Measurements from ENCODE around the gene FRMPD2.
A peak's percentile ranks its signal among the peaks of the same experiment; 100 is the strongest.
"Not testable (repeated sequence)": the region's sequence is repeated elsewhere in the genome, so short reads cannot be mapped to it uniquely, and the experiment has no call there.

FRMPD2 gene

DNA sequence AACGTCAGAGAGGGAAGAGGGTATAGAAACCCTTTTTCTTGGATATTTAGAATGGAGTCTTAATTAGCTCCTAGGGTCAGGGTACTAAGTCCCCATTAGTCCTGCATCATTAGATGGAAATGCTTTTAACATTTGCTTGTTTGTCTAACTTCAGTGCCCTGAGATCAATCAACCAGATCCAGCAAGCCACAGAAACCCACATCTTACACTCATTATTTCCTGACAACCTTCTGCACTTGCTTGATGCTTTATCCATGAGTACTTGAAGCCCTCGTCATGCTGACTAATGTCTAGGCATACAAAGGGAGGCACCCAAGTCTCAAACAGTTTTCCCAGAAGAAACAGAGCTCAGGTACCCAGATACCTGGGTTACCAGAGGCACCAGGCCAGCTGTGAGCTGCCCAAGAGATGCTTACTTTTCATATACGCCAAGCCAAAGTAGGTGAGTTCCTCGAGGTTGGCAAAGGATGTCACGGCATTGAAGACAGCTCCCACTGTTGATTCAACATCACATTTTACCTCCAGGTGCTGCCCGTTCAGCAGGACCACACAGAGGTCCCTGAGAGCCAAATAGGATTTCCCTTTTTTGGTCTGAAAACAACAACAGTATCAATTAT is 42.7 kb downstream of the FRMPD2 start:
- DNase-seq (ENCODE audit: low spot score), result no peak

DNA sequence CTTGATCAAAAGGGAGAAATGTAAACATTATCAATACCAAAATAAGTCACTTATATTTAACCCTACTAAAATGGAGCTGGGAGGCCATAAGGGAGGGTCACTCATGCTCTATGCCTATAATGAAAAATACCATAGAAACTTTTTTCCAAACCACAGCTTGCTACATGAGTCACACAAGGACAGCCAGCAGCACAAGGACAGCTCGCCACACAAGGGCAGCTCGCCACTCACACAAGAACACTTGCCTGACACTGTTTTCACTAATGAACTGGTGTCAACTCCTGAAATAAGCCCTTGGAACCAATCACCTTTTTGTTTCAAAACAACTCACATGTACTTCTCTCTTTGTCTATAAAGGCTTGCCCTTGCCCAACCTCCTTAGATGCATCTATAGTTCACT is 43.3 kb downstream of the FRMPD2 start:
- no peak for DNase-seq (ENCODE audit: low spot score)

DNA sequence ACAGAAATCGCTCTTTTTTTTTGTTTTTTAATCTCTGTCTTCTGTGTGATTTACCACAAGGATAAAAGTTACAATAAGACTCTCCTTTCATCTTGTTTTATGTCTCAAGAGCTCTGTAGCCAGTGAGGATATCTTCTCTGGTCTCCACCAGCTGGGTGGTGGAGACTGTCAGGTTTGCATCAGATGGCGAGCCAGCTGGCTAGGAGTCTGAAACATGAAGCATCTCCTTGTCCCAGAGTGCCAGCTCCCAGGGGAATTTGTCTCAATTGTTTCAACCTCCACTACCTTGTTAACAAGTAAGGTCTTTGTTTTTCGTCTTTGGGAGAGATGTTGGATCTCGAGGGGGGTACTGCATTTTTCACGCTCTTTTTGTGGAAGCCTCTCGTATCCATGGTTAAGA is 47.3 kb downstream of the FRMPD2 start:
- no peak for DNase-seq (ENCODE audit: low spot score)

DNA sequence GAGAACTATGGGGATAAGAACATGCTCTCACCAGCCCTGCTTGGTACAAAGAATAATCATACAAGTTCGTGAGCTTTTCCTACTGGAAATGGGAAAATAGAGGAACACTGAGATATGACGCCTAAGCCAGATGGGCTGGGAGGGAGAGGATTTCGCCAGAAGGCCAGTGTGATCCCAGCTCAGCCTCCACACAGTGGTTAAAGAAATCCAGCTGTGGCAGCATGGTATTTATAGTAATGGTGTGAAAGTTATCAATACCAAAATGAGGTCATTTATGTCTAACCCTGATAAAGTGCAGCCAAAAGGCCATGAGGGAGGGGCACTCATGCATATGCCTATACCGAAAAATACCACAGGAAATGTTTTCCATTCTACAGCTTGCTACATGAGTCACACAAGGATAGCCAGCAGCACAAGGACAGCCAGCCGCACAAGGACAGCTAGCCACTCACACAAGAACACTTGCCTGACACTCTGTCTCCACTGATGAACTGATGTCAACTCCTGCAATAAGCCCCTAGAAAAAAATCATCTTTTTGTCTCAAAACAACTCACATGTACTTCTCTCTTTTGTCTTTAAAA is 49.4 kb downstream of the FRMPD2 start:
- no peak for DNase-seq (ENCODE audit: low spot score)

DNA sequence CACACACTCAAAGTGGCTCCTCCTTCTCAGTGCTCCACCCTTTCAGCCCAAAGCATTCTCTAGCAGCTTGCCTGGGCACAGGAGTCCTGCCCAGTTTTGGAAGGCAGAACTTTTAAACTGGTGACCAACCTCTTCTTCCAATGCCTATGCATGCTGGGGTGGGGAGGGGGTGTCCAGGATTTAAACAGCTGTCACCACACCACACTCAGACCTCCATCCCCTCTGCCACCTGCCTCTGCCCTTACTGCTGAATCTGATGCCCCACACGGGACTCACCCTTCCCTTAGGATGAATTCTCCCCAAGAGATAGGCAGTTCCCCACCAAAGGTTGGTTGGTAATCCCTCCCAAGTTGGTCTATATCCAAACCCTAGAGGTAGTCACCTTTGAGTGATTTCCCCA is 50.2 kb downstream of the FRMPD2 start:
- no peak for DNase-seq (ENCODE audit: low spot score)

DNA sequence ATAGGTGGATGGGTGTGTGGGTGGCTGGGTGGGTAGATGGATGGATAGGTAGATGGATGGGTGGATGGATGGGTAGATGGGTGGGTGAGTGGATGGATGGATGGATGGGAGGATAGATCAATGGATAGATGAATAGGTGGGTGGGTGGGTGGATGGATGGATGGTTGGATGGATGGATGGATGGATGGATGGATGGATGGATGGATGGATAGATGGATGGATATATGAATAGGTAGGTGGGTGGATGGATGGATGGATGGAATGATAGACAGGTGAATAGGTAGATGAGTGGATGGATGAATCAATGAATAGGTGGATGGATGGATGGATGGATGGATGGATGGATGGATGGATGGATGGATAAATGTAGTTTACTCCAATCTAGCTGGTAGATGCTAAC is 52.7 kb downstream of the FRMPD2 start:
- DNase-seq (ENCODE audit: low spot score), result no peak

DNA sequence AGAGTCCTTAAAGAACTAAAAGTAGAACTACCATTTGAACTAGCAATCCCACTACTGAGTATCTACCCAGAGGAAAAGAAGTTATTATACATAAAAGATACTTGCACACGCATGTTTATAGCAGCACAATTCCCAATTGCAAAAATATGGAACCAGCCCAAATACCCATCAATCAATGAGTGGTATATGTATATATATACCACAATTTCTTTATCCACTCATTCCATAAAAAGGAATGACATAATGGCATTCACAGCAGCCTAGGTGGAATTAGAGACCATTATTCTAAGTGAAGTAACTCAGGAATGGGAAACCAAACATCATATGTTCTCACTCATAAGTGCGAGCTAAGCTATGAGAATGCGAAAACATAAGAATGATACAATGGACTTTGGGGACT is 53.5 kb downstream of the FRMPD2 start:
- DNase-seq (ENCODE audit: low spot score), result not testable (repeated sequence)

DNA sequence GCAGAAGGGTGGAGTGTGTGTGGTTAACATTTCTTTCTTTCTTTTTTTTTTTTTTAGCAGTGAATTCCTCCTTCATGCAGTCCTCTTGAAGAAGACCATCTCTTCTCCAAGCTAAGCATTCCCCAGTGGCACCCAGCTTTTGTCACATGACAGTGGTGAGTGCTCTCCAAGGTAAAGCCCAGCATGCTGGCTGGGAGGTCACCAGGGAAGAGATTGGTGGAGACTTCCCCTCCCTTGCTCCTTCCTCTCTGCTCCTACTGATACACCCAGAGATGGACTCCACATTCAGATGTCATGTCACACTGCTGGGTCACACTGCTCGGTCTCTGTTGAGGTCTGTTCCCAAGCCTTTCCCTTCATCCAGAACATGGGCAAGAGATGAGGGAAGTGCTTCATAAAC is 55.3 kb downstream of the FRMPD2 start:
- no peak for DNase-seq (ENCODE audit: low spot score)

DNA sequence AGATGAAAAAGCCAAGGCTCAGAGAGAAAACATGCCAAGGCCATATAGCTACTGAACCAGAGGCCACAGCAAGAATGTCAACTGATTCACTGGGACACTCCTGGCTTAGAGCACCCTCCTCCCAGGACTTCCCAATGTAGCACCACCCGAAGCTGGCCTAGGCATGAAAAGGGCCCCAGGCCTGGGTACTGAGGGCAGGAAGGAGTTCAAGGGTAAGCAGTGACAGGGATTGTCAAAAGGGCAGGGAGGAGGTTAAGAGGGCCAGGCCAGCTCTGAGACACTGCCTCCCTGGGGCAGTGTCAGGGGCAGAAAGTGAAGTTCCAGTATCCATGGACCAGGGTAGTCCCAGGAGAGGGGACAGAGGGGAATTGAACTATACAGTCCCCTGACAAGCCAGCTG is 57.8 kb downstream of the FRMPD2 start:
- DNase-seq (ENCODE audit: low spot score), result no peak

DNA sequence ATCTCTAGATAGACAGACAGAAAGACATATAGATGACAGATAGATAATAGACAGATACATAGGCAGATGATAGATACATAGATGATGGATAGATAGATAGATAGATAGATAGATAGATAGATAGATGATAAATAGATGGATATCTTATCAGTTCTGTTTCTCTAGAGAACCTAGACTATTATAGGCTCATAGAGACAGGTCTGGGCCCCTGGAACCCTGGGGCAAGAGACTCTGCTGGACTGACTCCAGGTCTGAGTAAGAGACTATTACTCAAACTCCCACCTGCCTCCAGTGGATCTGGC is 58.3 kb downstream of the FRMPD2 start:
- no peak for DNase-seq (ENCODE audit: low spot score)

DNA sequence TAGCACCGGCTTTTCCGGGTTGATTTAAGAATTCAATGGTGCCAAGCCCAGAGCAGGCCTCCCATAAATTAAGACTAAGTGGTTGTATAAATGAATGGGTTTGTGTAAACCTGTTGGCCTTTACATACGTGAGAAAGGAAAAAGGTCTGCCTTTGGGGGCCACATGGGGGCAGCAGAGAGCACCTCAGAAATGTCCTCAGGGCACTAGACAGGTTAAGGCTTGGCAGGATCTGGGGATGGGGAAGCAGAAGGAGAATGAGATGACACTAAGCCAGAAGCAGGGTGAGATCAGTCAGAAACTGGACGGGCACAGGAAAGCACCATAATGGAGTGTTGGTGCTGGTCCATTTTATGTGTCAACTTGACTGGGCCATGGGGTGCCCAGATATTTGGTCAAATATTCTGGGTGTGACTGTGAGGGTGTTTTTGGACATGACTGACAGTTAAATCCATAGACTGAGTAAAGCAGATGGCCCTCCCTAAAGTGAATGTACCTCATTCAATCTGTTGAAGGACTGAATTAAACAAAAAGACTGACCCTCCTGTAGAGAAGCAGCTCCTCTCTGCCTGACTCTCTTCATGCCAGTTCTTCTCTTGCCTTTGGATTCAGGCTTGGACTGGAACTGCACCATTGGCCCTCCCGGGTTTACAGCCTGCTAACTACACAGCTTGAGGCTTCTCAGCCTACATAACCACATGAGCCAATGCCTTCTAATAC is 58.9 kb downstream of the FRMPD2 start:
- peak; percentile 47 for DNase-seq (ENCODE audit: low spot score)

DNA sequence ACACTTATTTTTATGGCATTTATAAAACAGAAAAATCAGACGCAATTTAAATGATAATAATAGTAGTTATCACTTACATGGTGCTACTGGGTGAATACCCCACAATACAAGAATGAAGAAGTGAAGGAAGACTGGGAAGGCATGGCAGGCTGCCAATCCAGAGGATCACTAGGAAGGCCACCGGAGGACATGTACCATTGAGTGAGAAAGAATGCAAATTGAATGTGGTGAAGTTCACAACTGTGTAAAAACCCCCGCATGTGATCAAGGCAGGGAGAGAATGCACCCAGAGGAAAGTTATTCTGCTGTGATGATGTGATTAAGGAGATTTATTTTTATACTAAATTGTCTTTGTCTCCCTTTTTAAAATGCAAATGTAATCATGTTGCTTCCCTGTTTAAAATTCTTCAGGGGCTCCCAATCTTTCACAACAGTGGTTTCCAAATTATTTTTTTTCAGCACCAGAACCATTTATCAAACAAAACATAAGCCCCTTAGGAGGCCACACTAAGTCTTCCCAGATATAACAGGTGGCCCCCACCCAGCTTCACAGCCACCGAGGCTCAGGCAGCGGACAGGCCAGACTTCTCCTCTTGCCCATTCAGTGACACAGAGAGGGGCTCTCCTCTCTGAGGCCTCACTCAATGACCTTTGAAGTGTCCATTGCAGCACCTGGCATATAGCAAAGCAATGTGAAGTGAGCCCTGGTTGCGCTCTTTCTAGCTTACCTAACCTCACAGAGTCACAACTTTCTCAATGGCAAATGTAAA is 59.6 kb downstream of the FRMPD2 start:
- DNase-seq (ENCODE audit: low spot score), result no peak

DNA sequence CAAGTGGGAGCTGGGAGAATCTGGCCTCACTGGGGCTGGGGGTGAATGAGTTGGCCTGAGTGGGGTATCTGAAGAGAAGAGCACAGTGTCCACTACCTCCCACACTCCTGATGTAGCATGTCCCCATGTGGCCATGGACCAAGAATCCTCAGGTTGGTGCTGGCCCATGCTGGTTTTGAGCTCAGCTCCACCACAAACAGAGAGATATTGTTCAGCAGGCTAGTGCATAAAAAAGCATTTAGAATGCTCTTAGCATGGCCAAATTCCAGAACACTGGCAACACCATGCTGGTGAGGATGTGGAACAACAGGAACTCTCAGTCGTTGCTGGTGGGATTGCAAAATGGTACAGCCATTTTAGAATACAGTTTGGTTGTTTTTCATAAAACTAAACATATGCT is 61.4 kb downstream of the FRMPD2 start:
- no peak for DNase-seq (ENCODE audit: low spot score)

DNA sequence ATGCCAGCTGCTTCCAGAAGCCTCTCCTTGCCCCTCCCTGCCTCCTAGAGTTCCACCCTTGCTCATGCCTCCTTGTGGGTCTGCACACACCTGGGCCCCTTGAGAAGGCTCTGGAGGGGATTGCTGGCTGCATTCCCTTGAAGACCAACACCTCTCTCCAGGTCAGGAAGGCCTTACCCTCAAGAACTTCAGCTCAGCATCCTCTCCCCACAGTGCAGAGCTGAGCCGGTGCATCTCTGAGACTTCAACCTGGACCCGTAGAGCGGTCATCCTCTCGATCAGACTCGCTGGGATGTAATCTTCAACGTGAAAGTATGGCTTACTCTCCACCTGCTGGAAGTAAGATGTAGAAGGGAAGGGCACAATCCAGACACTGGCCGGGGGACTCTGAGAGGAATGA is 62.7 kb downstream of the FRMPD2 start:
- no peak for DNase-seq (ENCODE audit: low spot score)

DNA sequence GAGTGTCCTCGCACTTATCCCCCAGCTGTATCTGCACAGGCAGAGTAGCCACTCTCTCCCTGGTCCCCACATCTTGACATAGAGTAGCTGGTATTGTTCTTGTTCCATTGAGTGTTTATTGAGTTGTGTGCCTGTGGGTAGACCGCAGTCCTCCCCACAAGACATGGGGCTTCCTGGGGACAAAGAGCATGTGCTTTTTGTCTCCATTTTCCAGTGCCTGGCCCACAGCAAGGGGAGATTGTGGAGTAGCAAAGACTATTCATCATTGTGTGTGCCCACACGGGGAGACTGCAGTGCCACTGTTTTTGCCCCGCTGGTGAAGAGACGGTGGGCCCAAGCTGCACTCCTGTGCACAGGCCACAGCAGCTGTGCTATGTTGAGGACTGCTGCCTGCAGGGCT is 63.5 kb downstream of the FRMPD2 start:
- DNase-seq (ENCODE audit: low spot score), result no peak

DNA sequence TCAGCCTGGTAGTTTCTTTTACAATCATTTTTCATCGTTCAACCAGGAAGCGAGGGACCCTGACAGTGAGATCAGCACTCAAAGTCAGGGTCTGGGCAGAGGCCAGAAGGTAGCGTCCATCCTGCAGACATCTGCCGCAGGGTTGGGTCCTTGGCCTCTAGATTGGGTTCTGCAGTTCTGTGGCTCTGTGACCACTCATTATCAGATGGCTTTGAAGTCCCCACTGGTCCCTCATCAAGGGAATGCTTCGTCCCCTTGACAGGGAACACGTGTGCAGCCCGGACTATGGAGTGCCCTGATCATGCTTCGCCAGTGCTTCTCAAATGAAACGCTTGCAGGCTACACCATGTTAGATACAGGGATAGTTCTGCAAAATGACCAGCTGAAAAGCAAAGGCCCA is 64.1 kb downstream of the FRMPD2 start:
- no peak for DNase-seq (ENCODE audit: low spot score)

DNA sequence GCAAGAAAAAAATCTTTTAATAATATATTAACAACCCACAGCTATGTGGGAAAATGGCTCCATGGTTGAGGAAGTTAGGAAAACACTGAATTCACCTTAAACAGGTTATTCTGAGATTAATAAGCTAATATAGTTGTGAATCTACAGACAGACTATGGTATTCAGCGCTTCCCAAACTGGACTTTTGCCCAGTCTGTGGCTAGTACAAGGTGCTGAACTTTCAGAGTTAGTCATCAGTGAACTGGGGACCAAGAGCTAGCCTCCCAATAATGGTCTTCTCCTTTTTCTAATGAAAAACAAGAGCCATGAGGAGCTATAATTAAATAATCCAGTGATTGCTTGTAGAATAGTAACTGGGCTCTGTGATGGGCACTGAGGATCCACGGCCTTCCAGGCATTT is 65.3 kb downstream of the FRMPD2 start:
- no peak for DNase-seq (ENCODE audit: low spot score)

DNA sequence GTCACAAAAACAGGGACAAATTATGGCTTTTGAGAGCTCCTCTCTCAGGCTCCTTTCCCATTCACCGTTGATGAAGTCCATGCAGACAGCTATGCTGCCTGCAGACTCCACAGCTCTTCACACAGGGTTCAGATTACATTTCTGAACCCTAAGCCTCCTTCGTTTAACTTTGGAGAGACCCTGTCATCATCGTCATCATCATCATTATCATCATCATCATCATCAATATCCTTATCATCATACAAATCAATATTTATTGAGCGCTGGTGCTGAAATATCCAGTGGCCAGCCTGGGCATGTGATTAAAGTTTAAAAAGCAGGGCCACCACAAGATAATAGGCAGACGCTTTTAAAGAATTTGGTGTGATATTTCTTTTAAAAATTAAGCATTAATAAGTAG is 66.6 kb downstream of the FRMPD2 start:
- no peak for DNase-seq (ENCODE audit: low spot score)

DNA sequence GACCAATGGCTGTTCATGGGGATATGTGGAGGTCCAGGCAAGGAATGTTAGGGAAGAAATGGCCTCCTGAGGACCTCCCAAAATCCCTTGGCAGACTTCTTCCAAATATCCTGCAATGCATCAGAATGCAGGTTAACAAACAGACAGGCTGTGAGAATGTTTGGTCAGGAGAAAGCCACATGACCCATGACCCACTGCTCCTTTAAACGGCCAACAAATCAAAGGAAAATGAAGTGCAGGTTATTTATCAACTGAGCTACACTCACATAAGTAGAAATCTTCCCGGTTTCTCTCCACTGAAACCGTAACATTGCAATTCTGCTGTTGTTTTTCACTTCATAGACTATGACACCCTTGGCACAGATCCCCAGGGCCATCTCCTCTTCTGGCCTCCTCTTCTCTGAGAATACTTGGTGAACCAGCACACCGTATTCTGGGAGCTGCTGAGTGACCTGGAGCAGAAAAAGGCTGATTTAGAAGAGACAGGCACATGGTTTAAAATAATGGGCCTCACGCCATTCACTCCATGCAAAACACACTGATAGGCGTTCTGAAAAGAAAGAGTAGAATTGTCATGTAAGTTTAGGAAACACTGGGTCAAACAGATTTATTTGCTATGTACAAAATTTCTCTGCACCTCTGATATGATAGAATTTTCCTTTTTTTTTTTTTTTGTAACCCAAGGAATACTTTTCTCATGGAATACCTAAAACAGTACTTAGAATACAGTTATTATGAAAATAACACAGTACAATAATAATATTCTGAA is 67.8 kb downstream of the FRMPD2 start:
- no peak for DNase-seq (ENCODE audit: low spot score)

DNA sequence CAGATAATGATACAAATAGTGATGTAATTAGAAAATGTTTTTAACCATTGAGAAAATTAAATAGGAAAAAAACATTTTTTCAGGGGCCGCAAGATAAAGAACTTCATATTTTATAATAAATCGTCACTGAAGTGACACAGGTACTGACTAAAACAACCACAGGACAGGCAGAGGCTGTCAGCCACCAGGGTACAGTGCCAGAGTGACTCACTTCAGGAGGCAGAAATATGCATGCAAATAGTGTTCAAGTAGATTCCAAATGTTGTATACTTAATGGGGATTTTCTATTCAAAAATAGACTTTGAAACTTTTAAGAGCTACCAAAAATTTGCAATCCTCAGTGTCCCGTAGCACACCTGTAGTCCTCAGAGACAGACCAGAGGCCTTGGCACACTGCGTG is 68.6 kb downstream of the FRMPD2 start:
- no peak for DNase-seq (ENCODE audit: low spot score)

DNA sequence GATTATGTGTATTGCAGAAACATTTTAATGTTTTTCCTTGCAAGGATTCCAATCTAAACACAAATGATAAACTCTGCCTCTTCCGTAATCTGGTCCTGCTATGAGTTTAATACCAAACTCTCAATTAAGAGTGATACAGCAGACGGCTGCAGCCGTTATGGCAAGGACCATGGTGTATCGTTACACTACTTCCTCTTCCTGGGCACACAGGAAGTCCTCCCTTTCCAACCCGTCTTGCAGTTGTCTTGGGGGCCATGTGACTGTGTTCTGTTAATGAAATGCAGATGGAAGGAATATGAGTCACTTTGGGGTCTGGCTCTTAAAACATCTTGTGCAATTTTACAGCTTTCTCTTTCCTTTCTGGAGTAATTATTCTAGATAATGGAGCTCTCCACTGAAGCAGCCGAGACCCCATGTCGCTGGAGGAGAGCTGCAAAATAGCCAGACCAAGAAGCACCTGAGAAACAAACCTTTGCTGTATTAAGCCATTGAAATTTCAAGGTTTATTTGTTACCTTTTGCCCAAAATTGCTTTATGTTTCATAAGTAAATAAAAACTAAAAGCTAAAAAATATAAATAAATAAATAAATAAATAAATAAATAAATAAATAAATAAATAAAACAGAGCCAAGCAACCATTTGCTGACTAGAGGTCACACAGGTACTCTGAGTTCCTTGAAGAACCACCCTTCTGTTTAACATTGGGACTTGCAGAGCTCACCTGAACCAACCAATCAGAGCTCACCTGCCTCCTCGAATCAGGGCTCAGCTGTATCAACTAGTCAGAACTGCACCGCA is 74.7 kb downstream of the FRMPD2 start:
- DNase-seq (ENCODE audit: low spot score), result peak; percentile 55
